WERI-Rb-1 (cell line): ENCODE measurements around the gene L3MBTL2.

Experiments
- DNase-seq: peaks from one replicate; pipeline ENCODE4 v3.0.0-alpha.2; 2020
- H3K27ac ChIP-seq: fragments of 250-450 bp; sonication (Bioruptor Pico); 2 replicates; pipeline ENCODE4 v1.5.1; 2020; ENCODE audit warnings: mild to moderate bottlenecking, moderate library complexity
- H3K27me3 ChIP-seq: fragments of 250-450 bp; sonication (Bioruptor Pico); 2 replicates; pipeline ENCODE4 v1.5.1; 2021; ENCODE audit warnings: mild to moderate bottlenecking, low read depth, moderate library complexity; ENCODE audit not compliant: insufficient read depth, severe bottlenecking
- H3K36me3 ChIP-seq: fragments of 250-450 bp; sonication (Bioruptor Pico); 2 replicates; pipeline ENCODE4 v1.5.1; 2020; ENCODE audit warnings: mild to moderate bottlenecking, moderate library complexity
- H3K4me3 ChIP-seq: 2 replicates; pipeline ENCODE4 v1.5.1; 2011; ENCODE audit warnings: low read depth, mild to moderate bottlenecking, control low read depth, low read length
- H3K9me3 ChIP-seq: fragments of 250-450 bp; sonication (Bioruptor Pico); 2 replicates; pipeline ENCODE4 v1.5.1; 2021; ENCODE audit warnings: mild to moderate bottlenecking, moderate library complexity; ENCODE audit not compliant: severe bottlenecking
- CTCF ChIP-seq: IDR thresholded peaks from 2 replicates; pipeline ENCODE4 v1.5.1; 2011; ENCODE audit warnings: low read depth, mild to moderate bottlenecking, control low read depth, inconsistent platforms, low read length

The L3MBTL2 gene

GRCh38 chr22:41273128-41273527 lies 68.0 kb downstream of the L3MBTL2 start:
- Histone ChIP-seq H3K4me3 (no peak overlapping the region), H3K36me3 (peaks cover 87% of the 10 kb centered on the region), H3K27ac (no peak overlapping the region), H3K27me3 (no peaks in the 10 kb centered on the region), H3K9me3 (no peaks in the 10 kb centered on the region)
- no peak for TF ChIP-seq CTCF
- DNase-seq: no peak

DNA sequence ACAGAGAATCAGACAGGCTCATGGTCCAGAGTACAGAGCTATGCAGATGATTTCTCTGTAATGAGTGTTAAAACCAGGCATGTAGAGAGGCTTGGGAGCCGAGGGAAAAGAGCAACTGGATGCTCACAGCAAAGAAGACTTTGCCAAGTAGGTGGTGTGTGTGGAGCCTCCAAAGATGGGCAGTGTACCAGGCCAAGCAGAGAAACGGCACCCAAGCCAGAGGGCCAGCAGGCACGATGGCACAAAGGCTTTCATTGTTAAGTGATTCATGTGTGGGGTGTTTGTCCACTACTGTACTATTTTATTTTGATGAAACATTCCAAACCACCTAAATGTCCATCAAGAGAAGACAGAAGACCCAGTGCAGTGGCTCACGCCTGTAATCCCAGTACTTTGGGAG lies 69.7 kb downstream of the L3MBTL2 start:
- Histone ChIP-seq H3K27me3 (no peaks in the 10 kb centered on the region), H3K27ac (no peak overlapping the region), H3K36me3 (peaks cover 90% of the 10 kb centered on the region), H3K9me3 (no peaks in the 10 kb centered on the region), H3K4me3 (no peak overlapping the region)
- TF ChIP-seq CTCF: no peak
- DNase-seq: no peak

DNA sequence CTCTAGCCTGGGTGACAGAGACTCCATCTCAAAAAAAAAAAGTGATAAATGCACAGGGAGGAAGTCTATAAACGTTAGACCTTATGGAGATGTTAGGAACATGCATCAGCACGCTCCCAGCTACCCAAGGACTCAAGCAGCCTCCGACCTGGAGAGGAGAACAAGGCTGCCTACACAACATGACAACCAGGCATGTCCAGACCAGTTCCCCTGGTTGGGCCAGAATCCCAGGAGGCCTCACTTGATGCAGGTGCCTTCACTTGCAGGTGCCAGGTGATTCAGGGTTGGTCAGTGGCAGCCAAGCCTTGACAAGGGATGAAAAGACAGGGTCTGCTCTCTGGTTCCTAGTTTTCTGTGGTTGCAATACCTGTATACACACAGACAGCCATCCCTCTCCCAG lies 75.0 kb downstream of the L3MBTL2 start:
- no peak overlapping the region for H3K27ac ChIP-seq
- no peaks in the 10 kb centered on the region for H3K27me3 ChIP-seq
- H3K36me3 ChIP-seq: peaks cover 93% of the 10 kb centered on the region
- H3K4me3 ChIP-seq: no peak overlapping the region
- DNase-seq: no peak
- TF ChIP-seq CTCF: no peak
- no peaks in the 10 kb centered on the region for H3K9me3 ChIP-seq

DNA sequence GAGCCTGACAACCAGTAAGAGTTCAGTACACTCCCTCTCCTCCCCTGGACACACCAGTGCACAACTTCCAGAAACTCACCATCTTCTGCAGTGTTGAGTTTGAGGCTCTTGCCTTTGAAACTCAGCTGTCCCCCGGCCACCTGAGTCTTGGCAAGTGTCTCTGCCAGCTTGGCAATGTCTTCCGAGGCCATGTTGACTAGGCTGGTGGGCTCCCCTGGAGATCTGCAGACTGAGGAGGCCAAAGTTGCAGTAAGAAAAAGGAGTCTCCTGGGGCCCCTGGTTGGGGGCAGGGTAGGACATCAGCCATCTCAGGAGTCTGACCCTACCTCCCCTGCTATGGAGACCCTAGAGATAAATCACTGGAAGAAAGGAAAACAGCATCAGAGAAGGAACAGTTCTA lies 75.7 kb downstream of the L3MBTL2 start:
- Histone ChIP-seq H3K27ac (no peak overlapping the region), H3K27me3 (no peaks in the 10 kb centered on the region), H3K36me3 (peaks cover 89% of the 10 kb centered on the region), H3K9me3 (no peaks in the 10 kb centered on the region), H3K4me3 (no peak overlapping the region)
- no peak for DNase-seq
- TF ChIP-seq CTCF: no peak
